Retina (tissue), 1 donor: ENCODE measurements around the gene TSKU.

Experiments
- DNase-seq: peaks from one replicate; pipeline ENCODE4 v3.0.0-alpha.2; 2016

TSKU gene

GRCh38 chr11:76783294-76783895, at the start of gene TSKU:
TSKU (plus strand) TSS chr11:76783356; CDS start chr11:76795617, 12,261 bp downstream.
- DNase-seq = peak; percentile 87

DNA sequence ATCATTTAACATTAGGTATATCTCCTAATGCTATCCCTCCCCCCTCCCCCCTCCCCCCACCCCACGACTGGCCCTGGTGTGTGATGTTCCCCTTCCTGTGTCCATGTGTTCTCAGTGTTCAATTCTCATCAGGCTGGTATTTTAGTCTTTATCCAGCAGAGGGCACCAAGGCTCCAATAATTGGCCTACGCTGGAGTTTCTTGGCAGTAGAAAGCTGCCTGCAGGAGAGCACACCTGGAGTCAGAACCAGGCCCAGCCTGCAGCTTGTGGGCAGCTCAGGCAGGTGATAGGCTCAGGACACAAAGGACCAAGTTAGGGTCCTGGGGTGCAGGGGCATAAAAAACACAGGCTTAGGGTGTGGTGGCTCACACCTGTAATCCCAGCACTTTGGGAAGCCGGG, 49.2 kb upstream of the TSKU start:
- DNase-seq = peak; percentile 63

DNA sequence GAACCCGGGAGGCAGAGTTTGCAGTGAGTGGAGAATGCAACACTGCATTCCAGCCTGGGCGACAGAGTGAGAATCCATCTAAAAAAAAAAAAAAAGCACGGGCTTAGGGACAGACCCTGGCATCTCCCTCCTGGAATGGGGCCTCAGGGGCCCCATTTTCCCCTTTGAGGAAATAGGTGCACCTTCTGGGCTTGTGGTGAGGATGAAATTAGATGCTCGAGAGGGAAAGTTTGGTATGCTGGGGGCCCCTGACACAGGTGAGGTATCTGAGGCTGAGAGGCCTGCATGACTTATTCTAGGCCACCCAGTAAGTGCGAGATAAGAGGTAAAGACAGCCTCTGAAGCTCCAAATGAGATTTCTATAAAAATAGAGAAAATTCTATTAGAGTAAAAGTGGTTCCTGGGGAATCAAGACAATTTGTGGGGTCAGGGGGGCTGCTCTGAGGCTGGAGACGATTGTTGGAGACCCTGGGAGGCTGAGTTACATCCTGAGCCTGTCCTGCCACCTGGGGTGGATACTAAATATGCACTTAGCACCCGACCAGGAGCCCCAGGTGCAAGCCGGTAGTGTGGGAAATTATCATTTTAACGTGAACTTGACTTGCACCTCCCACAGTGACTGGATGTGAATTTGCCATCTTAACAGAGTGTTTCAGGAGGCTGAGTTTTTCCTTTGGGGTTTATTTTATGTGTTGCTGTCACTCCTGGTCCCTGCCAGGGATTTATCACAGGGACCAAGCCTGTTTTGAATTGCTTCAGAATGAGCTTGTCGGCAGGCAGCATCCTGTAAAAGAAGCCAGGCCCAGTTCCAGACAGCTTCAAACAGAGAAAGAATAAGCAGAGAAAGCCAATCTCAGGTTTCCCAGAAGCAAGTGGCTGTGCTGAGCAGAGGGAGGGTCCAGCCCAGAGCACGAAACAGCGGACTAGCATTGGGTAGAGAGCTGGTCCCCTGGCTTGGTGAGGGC, 48.4 kb upstream of the TSKU start:
- no peak for DNase-seq

DNA sequence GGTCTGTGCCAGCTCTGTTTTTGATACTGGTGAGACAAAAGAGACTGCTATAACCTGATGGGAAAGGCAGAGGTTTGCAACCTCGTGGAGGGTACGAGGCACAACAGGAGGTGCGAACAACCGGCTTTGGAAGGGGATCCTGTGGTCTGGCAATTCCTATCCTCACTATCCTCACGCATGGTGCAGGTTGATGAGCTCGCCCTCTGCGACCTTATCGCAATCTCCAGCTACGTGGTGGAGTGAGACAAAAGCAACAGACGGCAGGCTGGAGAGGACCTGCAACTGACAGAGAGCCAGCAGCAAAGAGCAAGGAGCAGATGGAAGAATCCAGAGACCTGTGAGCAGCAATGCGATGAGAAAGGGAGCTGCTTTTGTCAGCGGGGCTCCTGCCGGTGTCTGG, 47.3 kb upstream of the TSKU start:
- DNase-seq = no peak

GRCh38 chr11:76736266-76736665, 46.9 kb upstream of the TSKU start:
- DNase-seq = no peak

DNA sequence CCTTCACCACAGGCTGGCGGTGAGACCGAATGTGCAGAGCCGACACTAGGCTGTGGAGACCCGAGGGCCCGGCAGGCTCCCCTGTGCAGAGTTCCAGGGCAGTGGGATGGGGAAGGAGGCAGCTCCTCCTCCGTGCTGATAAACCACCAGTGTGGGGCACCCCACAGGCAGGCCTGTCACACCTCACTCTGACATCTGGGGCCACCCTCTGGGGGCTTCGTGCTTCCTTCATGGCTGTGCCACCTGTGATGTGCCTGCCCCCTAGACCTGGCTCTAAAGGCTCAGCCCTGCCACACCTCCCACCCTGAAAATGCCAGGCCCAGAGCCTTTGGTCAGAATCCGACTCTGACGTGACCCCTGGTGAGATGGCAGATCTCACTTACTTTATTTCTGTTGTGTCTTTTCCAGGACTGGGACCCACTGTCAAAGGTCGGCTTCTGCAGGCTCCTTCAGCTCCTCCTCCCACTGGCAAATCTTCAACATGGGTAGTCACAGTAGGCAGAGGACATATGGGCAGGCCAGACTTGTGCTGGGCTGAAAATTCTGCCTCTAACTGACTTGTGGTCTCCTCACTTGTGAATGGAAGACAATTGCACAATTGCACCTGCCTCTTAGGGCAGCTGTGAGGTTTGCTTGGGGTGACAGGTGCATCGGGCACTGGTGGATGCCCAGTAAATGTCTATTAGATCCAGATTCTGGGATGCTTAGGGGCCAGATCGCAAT, 46.2 kb upstream of the TSKU start:
- DNase-seq = no peak

DNA sequence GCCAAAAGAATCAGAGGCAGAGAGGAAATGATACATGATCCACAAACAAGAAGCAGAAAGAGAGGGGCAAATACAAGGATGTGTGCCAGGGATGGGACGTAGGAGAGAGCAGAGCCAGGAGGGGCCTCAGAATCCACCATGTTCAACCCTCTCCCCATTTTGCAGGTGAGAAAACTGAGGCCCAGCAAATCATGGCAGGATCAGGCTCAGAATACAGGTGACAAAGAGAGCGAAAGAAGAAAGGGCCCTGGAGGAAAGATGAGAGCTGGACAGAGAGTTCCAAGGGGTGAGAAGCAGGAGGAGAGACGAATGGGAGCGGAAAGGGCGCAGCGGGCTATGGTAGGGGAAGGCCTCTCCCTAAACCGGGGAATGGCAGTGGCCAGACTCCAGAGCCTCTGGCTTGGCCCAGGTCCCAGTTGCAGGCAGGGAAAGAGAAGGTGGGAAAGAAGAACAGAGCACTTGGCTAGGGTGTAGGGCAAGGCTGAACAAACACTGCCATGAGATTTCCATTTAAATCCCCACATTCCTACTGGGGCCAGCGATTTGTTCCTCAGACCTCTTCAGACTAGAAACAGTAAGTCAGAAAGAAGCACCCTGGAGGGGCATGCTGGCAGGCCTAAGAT, 44.4 kb upstream of the TSKU start:
- DNase-seq = no peak

- DNase-seq = no peak
Measured at GRCh38 chr11:76739798-76740197, 43.4 kb upstream of the TSKU start.

GRCh38 chr11:76740772-76741171, 42.4 kb upstream of the TSKU start:
- no peak for DNase-seq

GRCh38 chr11:76742902-76743301, 40.3 kb upstream of the TSKU start:
- no peak for DNase-seq

- DNase-seq = no peak
Measured at GRCh38 chr11:76744186-76745043, 38.7 kb upstream of the TSKU start.

- no peak for DNase-seq
Measured at GRCh38 chr11:76745044-76745376, 38.1 kb upstream of the TSKU start.

- no peak for DNase-seq
Measured at GRCh38 chr11:76745561-76746207, 37.5 kb upstream of the TSKU start.

- no peak for DNase-seq
Measured at GRCh38 chr11:76747153-76747914, 35.8 kb upstream of the TSKU start.

DNA sequence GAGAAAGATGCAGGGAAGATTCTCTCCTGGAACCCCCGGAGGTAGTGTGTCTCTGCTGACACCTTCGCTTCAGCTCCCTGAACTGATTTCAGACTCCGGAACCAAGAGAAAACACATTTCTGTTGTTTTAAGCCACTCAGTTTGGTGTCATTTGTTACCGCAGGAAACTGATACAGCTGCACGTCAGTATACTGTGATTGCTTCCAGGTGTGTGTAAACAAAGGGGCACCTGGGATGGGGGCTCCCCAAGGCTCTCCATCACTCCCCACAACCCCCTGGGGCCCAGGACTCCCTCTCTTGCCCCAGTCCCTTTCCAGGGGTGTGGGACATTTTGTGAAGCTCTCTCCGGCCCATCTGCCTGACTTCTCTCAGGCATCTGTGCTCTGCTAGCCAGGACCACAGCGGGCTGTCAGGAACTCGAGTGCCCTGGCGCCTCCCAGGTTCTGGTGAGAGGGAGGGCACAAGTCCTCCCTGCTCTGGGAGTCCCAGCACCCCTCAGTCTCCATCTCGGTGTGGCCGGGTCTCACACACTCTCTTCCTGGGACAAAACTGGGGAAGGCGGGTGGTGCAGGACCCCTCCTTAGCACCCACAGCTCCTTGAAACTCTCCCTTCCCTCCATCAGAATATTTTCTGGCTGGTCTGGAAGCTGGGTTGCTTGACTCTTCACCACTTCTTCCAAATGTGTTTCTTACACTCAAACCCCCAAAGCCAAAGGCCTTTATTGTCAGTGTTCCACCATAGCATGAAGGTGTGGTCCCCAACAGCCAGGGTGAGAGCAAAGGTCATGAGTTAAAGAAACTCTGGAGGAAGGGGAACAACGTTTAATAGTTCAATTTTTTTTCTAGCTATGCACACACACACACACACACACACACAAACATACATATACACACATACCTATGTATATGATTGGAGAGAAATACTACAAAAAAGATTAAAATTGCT, 35.0 kb upstream of the TSKU start:
- no peak for DNase-seq

DNA sequence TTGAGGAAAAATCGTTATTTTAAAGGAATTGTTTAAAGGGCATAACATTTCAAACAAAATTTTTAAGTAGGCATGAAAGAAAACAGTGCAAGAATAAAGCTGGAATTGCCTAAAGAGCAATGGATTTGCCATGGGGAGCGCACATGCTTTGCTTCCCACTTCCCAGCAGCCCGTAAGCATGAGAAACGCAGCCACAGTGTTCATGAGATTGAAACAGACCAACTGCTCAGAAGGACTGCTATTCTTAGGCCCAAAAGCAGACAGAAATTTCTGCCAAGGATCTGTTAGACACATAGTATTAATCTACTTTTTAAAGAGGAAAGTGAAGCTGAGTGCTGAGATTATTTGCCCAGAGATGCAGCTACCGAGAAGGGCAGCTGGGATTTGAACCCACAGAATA, 34.2 kb upstream of the TSKU start:
- DNase-seq = no peak

GRCh38 chr11:76750067-76750466, 33.1 kb upstream of the TSKU start:
- no peak for DNase-seq

DNA sequence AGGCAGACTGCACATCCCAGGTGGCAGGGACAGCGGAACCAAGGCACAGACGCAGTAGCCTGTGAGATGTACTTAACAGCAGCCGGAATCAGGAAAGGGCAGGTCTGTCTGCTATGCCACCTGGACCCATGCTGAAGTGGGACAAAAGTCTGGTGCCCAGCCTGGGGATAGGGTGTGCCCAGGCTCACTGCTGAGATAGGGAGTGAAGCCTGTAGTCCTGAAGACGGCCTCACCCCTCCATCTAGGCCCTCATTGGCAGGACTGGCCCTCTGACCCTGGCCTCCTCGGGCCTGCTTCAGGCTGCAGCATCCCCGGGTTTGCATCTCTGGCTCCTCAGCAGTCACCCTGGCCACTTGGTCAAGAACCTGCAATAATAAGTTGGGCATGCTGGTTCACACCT, 32.4 kb upstream of the TSKU start:
- no peak for DNase-seq

- DNase-seq = no peak
Measured at GRCh38 chr11:76752321-76753143, 30.6 kb upstream of the TSKU start.
